GM10248 (cell line): Measurements from ENCODE around the gene MCOLN3.
"Not testable (repeated sequence)": the region's sequence is repeated elsewhere in the genome, so short reads cannot be mapped to it uniquely, and the experiment has no call there.

ENCODE experiments used
- CTCF ChIA-PET: fragments of 300-600 bp; sonication (Branson Sonifier 250); formaldehyde crosslinking; extraction: SDS; loops from one replicate; lab custom pipeline; 2021; ENCODE audit warnings: antibody characterized with exemption; lab: Yijun Ruan, JAX
- POLR2A ChIA-PET: fragments of 350-650 bp; sonication (Branson Sonifier 250); formaldehyde crosslinking; extraction: SDS; loops from one replicate; lab custom pipeline; 2020; ENCODE audit warnings: antibody characterized with exemption; lab: Yijun Ruan, JAX
- DNase-seq: peaks from one replicate; pipeline ENCODE4 v3.0.0; 2012; ENCODE audit errors: extremely low spot score
- CTCF ChIP-seq: IDR thresholded peaks from 2 replicates; pipeline ENCODE4 v1.5.1; 2012; ENCODE audit warnings: mild to moderate bottlenecking, low read depth; ENCODE audit errors: extremely low read depth, missing control alignments, control extremely low read depth

The MCOLN3 gene

GRCh38 chr1:85025940-85026339, 22.4 kb downstream of the MCOLN3 start:
- no peak for DNase-seq
- TF ChIP-seq CTCF: no peak
- POLR2A ChIA-PET: no interaction called here
- CTCF ChIA-PET: interaction anchor here (1.0 to 10.3 kb wide), 3 partner anchors 22 to 83 kb away, joined by 3 to 159 read pairs (median 15); no protein-coding TSS in a partner anchor

- TF ChIP-seq CTCF: no peak
- DNase-seq: no peak
- ChIA-PET CTCF (interaction anchor here (1.0 to 10.3 kb wide), 3 partner anchors 22 to 230 kb away, joined by 3 to 159 read pairs (median 6); no protein-coding TSS in a partner anchor), POLR2A (no interaction called here)
These were observed 23.6 kb downstream of the MCOLN3 start for GRCh38 chr1:85024736-85025135.

- TF ChIP-seq CTCF: no peak
- no peak for DNase-seq
- POLR2A ChIA-PET: no interaction called here
- CTCF ChIA-PET: interaction anchor here (1.7 to 10.3 kb wide), 2 partner anchors 10 to 79 kb away, joined by 3 to 159 read pairs; no protein-coding TSS in a partner anchor
These were observed 25.6 kb downstream of the MCOLN3 start for GRCh38 chr1:85022700-85023099.

GRCh38 chr1:85019994-85020393, 28.3 kb downstream of the MCOLN3 start:
- TF ChIP-seq CTCF: no peak
- no peak for DNase-seq
- ChIA-PET POLR2A (no interaction called here), CTCF (interaction anchor here (1.0 to 10.3 kb wide), 5 partner anchors 8 to 77 kb away, joined by 3 to 159 read pairs (median 9); no protein-coding TSS in a partner anchor)

- no peak for DNase-seq
- TF ChIP-seq CTCF: no peak
- POLR2A ChIA-PET: no interaction called here
- CTCF ChIA-PET: no interaction called here
These were observed 32.5 kb downstream of the MCOLN3 start for GRCh38 chr1:85015826-85016225.

- DNase-seq, POLR2A ChIA-PET: not testable (repeated sequence)
- CTCF ChIA-PET: interaction anchor here (0.7 kb wide), 1 partner anchor 254 kb away, joined by 3 read pairs; the partner anchor contains the start of gene C1orf52
These were observed 42.7 kb downstream of the MCOLN3 start for GRCh38 chr1:85005641-85006040.

GRCh38 chr1:85001742-85002141, 46.6 kb downstream of the MCOLN3 start:
- ChIA-PET POLR2A (no interaction called here), CTCF (interaction anchor here (1.0 to 4.2 kb wide), 10 partner anchors 8 to 66 kb away, joined by 3 to 28 read pairs (median 4); no protein-coding TSS in a partner anchor)

More at GRCh38 chr1:85001742-85002141, 46.6 kb downstream of the MCOLN3 start:
- no peak for DNase-seq
- no peak for TF ChIP-seq CTCF
